ENCODE results near the gene TMED5. TPM values are rescaled to one million over a fixed set of nuclear protein-coding genes. Genes with fewer than 3 reads are reported as not detected.
"Not testable (repeated sequence)": the region's sequence is repeated elsewhere in the genome, so short reads cannot be mapped to it uniquely, and the experiment has no call there.

Gene TMED5
- total RNA-seq, 1 donor: 82.5 TPM

GRCh38 chr1:93172778-93173177, 7.4 kb downstream of the TMED5 start:
- TF ChIP-seq CTCF (IDR thresholded peaks at IDR 0.05; ENCODE audit: insufficient read depth, low read depth, low read length): no peak
- no peak for DNase-seq (ENCODE audit: low read depth)

GRCh38 chr1:93171549-93172034, 8.6 kb downstream of the TMED5 start:
- no peak overlapping the region for H3K4me3 ChIP-seq (ENCODE audit: low read depth, low read length)
- DNase-seq (ENCODE audit: low read depth): peak; percentile 42
- no peak for TF ChIP-seq CTCF (IDR thresholded peaks at IDR 0.05; ENCODE audit: insufficient read depth, low read depth, low read length)

More at GRCh38 chr1:93172778-93173177, 7.4 kb downstream of the TMED5 start:
- H3K4me3 ChIP-seq (ENCODE audit: low read depth, low read length): no peak overlapping the region

- H3K4me3 ChIP-seq (ENCODE audit: low read depth, low read length); DNase-seq (ENCODE audit: low read depth): not testable (repeated sequence)
These were observed 10.0 kb downstream of the TMED5 start for GRCh38 chr1:93170141-93170678.

- DNase-seq (ENCODE audit: low read depth): no peak
- TF ChIP-seq CTCF (IDR thresholded peaks at IDR 0.05; ENCODE audit: insufficient read depth, low read depth, low read length): no peak
- no peak overlapping the region for H3K4me3 ChIP-seq (ENCODE audit: low read depth, low read length)
These were observed 13.2 kb downstream of the TMED5 start for GRCh38 chr1:93167006-93167405.

- not testable (repeated sequence) for H3K4me3 ChIP-seq (ENCODE audit: low read depth, low read length); DNase-seq (ENCODE audit: low read depth)
These were observed 14.3 kb downstream of the TMED5 start for GRCh38 chr1:93165895-93166294.

- no peak for DNase-seq (ENCODE audit: low read depth)
- no peak for TF ChIP-seq CTCF (IDR thresholded peaks at IDR 0.05; ENCODE audit: insufficient read depth, low read depth, low read length)
- no peak overlapping the region for H3K4me3 ChIP-seq (ENCODE audit: low read depth, low read length)
These were observed 15.4 kb downstream of the TMED5 start for GRCh38 chr1:93164816-93165215.

- H3K4me3 ChIP-seq (ENCODE audit: low read depth, low read length); DNase-seq (ENCODE audit: low read depth): not testable (repeated sequence)
These were observed 16.9 kb downstream of the TMED5 start for GRCh38 chr1:93163314-93163713.

GRCh38 chr1:93159337-93159736, 20.9 kb downstream of the TMED5 start:
- no peak for DNase-seq (ENCODE audit: low read depth)
- H3K4me3 ChIP-seq (ENCODE audit: low read depth, low read length): no peak overlapping the region
- no peak for TF ChIP-seq CTCF (IDR thresholded peaks at IDR 0.05; ENCODE audit: insufficient read depth, low read depth, low read length)

Data from fibroblast of villous mesenchyme (primary cell).